Measurements from ENCODE around the gene PKP1. TPM values are rescaled to one million over a fixed set of nuclear protein-coding genes. Genes with fewer than 3 reads are reported as not detected.

The PKP1 gene
- total RNA-seq, 2 donors from 2014 or later = 0.18 to 0.44 TPM

DNA sequence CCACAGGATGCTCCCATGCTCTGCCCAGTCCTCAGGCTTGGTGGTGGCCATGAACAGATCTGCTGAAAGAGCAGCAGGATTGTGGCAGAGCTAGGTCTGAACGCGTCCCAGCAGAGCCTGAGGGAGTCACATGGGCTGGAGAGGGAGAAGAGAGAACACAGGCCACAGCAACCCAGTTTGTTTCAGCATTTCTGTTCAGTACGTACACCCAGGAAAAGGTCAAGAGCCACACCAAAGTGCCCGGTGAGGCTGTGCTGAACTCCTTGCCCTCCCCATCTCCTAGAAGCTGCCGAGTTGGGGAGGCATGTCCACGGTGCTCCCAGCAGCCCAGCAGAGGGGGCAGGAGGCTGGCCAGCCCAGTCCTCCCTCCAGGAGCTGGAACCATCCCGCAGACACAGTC lies 5.5 kb downstream of the PKP1 start:
- 80 to 86% methylated on average over 6 to 7 of the region's 7 CpGs for WGBS, 2 experiments (ENCODE audit: insufficient coverage in 1 of 2, insufficient read length in 1 of 2)
- no peaks in the 10 kb centered on the region for H3K36me3 Mint-ChIP-seq (ENCODE audit: low read depth)
- H3K27ac Mint-ChIP-seq = no peak overlapping the region
- Histone ChIP-seq H3K4me3 (ENCODE audit: low read length) (no peak overlapping the region), H3K36me3 (ENCODE audit: control insufficient read depth, insufficient read depth, low read length) (no peaks in the 10 kb centered on the region), H3K9ac (ENCODE audit: extremely low read depth, low read length, poor library complexity, severe bottlenecking) (no peak overlapping the region), H3K9me3 (ENCODE audit: control insufficient read depth, low read length) (no peaks in the 10 kb centered on the region), H3K27me3 (ENCODE audit: control insufficient read depth, insufficient read depth, low read length, poor library complexity, severe bottlenecking) (peaks cover 5% of the 10 kb centered on the region), H3K4me1 (ENCODE audit: control insufficient read depth, insufficient read depth, low read length) (no peaks in the 10 kb centered on the region), H3K27ac (ENCODE audit: low read depth, low read length) (no peak overlapping the region)
- no peak for TF ChIP-seq CTCF (conservative IDR thresholded peaks at IDR 0.05)
- no peak for DNase-seq
- peaks cover 50% of the 10 kb centered on the region for H3K27me3 Mint-ChIP-seq (ENCODE audit: insufficient read depth)
- H3K4me3 Mint-ChIP-seq = no peak overlapping the region
- no peaks in the 10 kb centered on the region for H3K9me3 Mint-ChIP-seq
- peaks cover 14% of the 10 kb centered on the region for H3K4me1 Mint-ChIP-seq

- Mint-ChIP-seq H3K4me1 (peaks cover 15% of the 10 kb centered on the region), H3K9me3 (no peaks in the 10 kb centered on the region), H3K27me3 (ENCODE audit: insufficient read depth) (peaks cover 37% of the 10 kb centered on the region), H3K36me3 (ENCODE audit: low read depth) (no peaks in the 10 kb centered on the region), H3K4me3 (no peak overlapping the region), H3K27ac (no peak overlapping the region)
- no peak for DNase-seq
- Histone ChIP-seq H3K4me1 (ENCODE audit: control insufficient read depth, insufficient read depth, low read length) (no peaks in the 10 kb centered on the region), H3K27me3 (ENCODE audit: control insufficient read depth, insufficient read depth, low read length, poor library complexity, severe bottlenecking) (peaks cover 8% of the 10 kb centered on the region), H3K9me3 (ENCODE audit: control insufficient read depth, low read length) (no peaks in the 10 kb centered on the region), H3K9ac (ENCODE audit: extremely low read depth, low read length, poor library complexity, severe bottlenecking) (no peak overlapping the region), H3K4me3 (ENCODE audit: low read length) (no peak overlapping the region), H3K36me3 (ENCODE audit: control insufficient read depth, insufficient read depth, low read length) (no peaks in the 10 kb centered on the region), H3K27ac (ENCODE audit: low read depth, low read length) (no peak overlapping the region)
- WGBS, 2 experiments (ENCODE audit: insufficient coverage in 1 of 2, insufficient read length in 1 of 2) = 94 to 95% methylated on average over 6 to 7 of the region's 7 CpGs
- TF ChIP-seq CTCF (conservative IDR thresholded peaks at IDR 0.05) = no peak
These were observed 7.2 kb downstream of the PKP1 start for GRCh38 chr1:201290551-201290950.

DNA sequence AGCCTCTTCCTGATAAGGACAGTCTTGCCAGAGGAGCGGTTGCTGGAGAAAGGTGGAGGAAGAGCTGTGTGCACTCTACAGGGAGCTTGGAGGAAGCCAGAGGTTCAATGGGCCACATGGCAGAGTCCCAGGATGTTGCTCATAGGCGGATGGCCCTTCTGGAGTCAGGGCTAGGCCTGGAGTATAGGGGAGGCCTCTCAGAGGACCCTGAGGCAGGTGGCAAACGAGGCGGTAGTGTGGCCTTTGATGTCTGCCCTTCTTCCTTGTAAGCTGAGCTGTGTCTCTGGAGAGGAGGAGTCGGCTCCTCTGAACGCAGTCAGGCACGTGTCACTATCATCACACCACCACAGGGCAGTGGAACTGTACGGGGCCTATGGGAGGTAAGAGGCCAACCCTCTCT lies 8.6 kb downstream of the PKP1 start:
- Histone ChIP-seq H3K4me3 (ENCODE audit: low read length) (no peak overlapping the region), H3K9ac (ENCODE audit: extremely low read depth, low read length, poor library complexity, severe bottlenecking) (no peak overlapping the region), H3K4me1 (ENCODE audit: control insufficient read depth, insufficient read depth, low read length) (no peaks in the 10 kb centered on the region), H3K9me3 (ENCODE audit: control insufficient read depth, low read length) (no peaks in the 10 kb centered on the region), H3K27me3 (ENCODE audit: control insufficient read depth, insufficient read depth, low read length, poor library complexity, severe bottlenecking) (peaks cover 8% of the 10 kb centered on the region), H3K27ac (ENCODE audit: low read depth, low read length) (no peak overlapping the region), H3K36me3 (ENCODE audit: control insufficient read depth, insufficient read depth, low read length) (no peaks in the 10 kb centered on the region)
- Mint-ChIP-seq H3K4me1 (peaks cover 11% of the 10 kb centered on the region), H3K4me3 (no peak overlapping the region), H3K27me3 (ENCODE audit: insufficient read depth) (peaks cover 27% of the 10 kb centered on the region), H3K27ac (no peak overlapping the region), H3K36me3 (ENCODE audit: low read depth) (no peaks in the 10 kb centered on the region), H3K9me3 (no peaks in the 10 kb centered on the region)
- WGBS, 2 experiments (ENCODE audit: insufficient coverage in 1 of 2, insufficient read length in 1 of 2) = 90 to 100% methylated on average over 1 to 8 of the region's 8 CpGs
- DNase-seq = no peak
- TF ChIP-seq CTCF (conservative IDR thresholded peaks at IDR 0.05) = no peak

Measured in endodermal cell (in vitro differentiated cells).